SK-N-SH (cell line): ENCODE data around the gene SMIM7. TPM values are rescaled to one million over a fixed set of nuclear protein-coding genes. Genes with fewer than 3 reads are reported as not detected.

Experiments
- CTCF ChIA-PET: fragments of 300-600, 350-600 bp; formaldehyde crosslinking; extraction: SDS; loops from one replicate; lab custom pipeline; 2021; lab: Yijun Ruan, JAX
- POLR2A ChIA-PET: fragments of 350-600 bp; sonication (Branson Sonifier 250); formaldehyde crosslinking; extraction: SDS; loops from one replicate; lab custom pipeline; 2020; ENCODE audit warnings: antibody characterized with exemption, inconsistent platforms; lab: Yijun Ruan, JAX
- DNase-seq: peaks from one replicate; pipeline ENCODE4 v3.0.0; 2012
- H2AFZ ChIP-seq: fragments of 200-600 bp; sonication (generic); 2 replicates; pipeline ENCODE4 v1.8.1; 2016; ENCODE audit warnings: antibody characterized with exemption, mild to moderate bottlenecking, low read depth
- H3F3A ChIP-seq: fragments of 200-600 bp; sonication (generic); replicated peaks from 2 replicates; pipeline ENCODE3; 2016; ENCODE audit warnings: antibody characterized with exemption, mild to moderate bottlenecking; ENCODE audit not compliant: insufficient read depth
- H3K27ac ChIP-seq, 2 experiments: fragments of 200-500 bp in 1 of 2; fragments of 200-600 bp in 1 of 2; sonication (Bioruptor generic) in 1 of 2; sonication (generic), shearing (Covaris generic) in 1 of 2; 2 replicates each; pipeline versions ENCODE4 v1.5.1 to v1.6.1; 2014 to 2016; ENCODE audit warnings: low read depth in 2 of 2, inconsistent platforms in 1 of 2, low read length in 1 of 2, mild to moderate bottlenecking in 1 of 2, mixed read lengths in 1 of 2
- H3K27me3 ChIP-seq: fragments of 200-600 bp; sonication (generic), shearing (Covaris generic); 2 replicates; pipeline ENCODE4 v1.6.1; 2016; ENCODE audit warnings: mixed run types; ENCODE audit not compliant: insufficient read depth
- H3K36me3 ChIP-seq, 2 experiments: fragments of 200-500 bp in 1 of 2; fragments of 200-600 bp in 1 of 2; sonication (Bioruptor generic) in 1 of 2; sonication (generic) in 1 of 2; replicated peaks in 1 of 2; 2 replicates each; pipeline versions ENCODE3 to v1.5.1; 2014 to 2016; ENCODE audit warnings: low read length in 1 of 2, mild to moderate bottlenecking in 1 of 2; ENCODE audit not compliant: insufficient read depth in 2 of 2, control insufficient read depth in 1 of 2
- H3K4me1 ChIP-seq, 2 experiments: fragments of 200-500 bp in 1 of 2; fragments of 200-600 bp in 1 of 2; sonication (Bioruptor generic) in 1 of 2; sonication (generic), shearing (Covaris generic) in 1 of 2; 2 replicates each; pipeline versions ENCODE4 v1.5.1 to v1.6.1; 2014 to 2016; ENCODE audit warnings: low read depth in 1 of 2, low read length in 1 of 2, mixed run types in 1 of 2; ENCODE audit not compliant: insufficient read depth in 2 of 2, control insufficient read depth in 1 of 2
- H3K4me2 ChIP-seq: fragments of 200-600 bp; sonication (generic), shearing (Covaris generic); 2 replicates; pipeline ENCODE4 v1.6.1; 2017; ENCODE audit warnings: mixed run types
- H3K4me3 ChIP-seq, 2 experiments: fragments of 200-500 bp in 1 of 2; fragments of 200-600 bp in 1 of 2; sonication (Bioruptor generic) in 1 of 2; sonication (generic), shearing (Covaris generic) in 1 of 2; 2 replicates each; pipeline versions ENCODE4 v1.5.1 to v1.8.1; 2014 to 2016; ENCODE audit warnings: low read depth in 2 of 2, inconsistent platforms in 1 of 2, low read length in 1 of 2, mild to moderate bottlenecking in 1 of 2, mixed read lengths in 1 of 2, moderate library complexity in 1 of 2
- H3K79me2 ChIP-seq: fragments of 200-600 bp; sonication (generic); 2 replicates; pipeline ENCODE4 v1.8.1; 2017; ENCODE audit warnings: mild to moderate bottlenecking; ENCODE audit not compliant: insufficient read depth
- H3K9ac ChIP-seq: fragments of 200-600 bp; sonication (generic); 2 replicates; pipeline ENCODE4 v1.6.1; 2017; ENCODE audit warnings: mixed run types
- H3K9me2 ChIP-seq: fragments of 200-600 bp; sonication (generic); 2 replicates; pipeline ENCODE4 v1.6.1; 2017; ENCODE audit warnings: mixed run types
- H3K9me3 ChIP-seq: fragments of 200-600 bp; sonication (generic); 2 replicates; pipeline ENCODE4 v1.6.1; 2017; ENCODE audit warnings: mixed run types, mild to moderate bottlenecking, moderate library complexity
- H4K20me1 ChIP-seq: fragments of 200-600 bp; sonication (generic); 2 replicates; pipeline ENCODE4 v1.6.1; 2017; ENCODE audit warnings: mild to moderate bottlenecking, mixed run types; ENCODE audit not compliant: insufficient read depth
- CHD2 ChIP-seq: fragments of 150-350 bp; IDR thresholded peaks from 2 replicates; pipeline ENCODE4 v1.6.1; 2018; ENCODE audit warnings: low read length; ENCODE audit not compliant: partially characterized antibody
- EP300 ChIP-seq, 2 experiments: IDR thresholded peaks; 2 replicates each; pipeline versions ENCODE4 v1.4.0 to v1.6.1; 2012; ENCODE audit warnings: borderline replicate concordance in 1 of 2, low read depth in 1 of 2, low read length in 1 of 2
- FOXM1 ChIP-seq: IDR thresholded peaks from 2 replicates; pipeline ENCODE4 v1.4.0; 2012; ENCODE audit warnings: low read depth, mild to moderate bottlenecking
- MEF2A ChIP-seq: IDR thresholded peaks from 2 replicates; pipeline ENCODE4 v1.4.0; 2012; ENCODE audit warnings: low read depth, borderline replicate concordance
- MXI1 ChIP-seq: IDR thresholded peaks from 2 replicates; pipeline ENCODE4 v1.6.1; 2012; ENCODE audit warnings: mild to moderate bottlenecking, low read depth, low read length, improper control_type of control experiment
- NFIC ChIP-seq: IDR thresholded peaks from 2 replicates; pipeline ENCODE4 v1.4.0; 2012; ENCODE audit warnings: borderline replicate concordance
- PBX3 ChIP-seq: IDR thresholded peaks from 2 replicates; pipeline ENCODE4; 2012
- POLR2AphosphoS5 ChIP-seq: IDR thresholded peaks from 2 replicates; pipeline ENCODE4 v1.6.1; 2012; ENCODE audit warnings: low read depth, low read length
- RAD21 ChIP-seq: IDR thresholded peaks from 2 replicates; pipeline ENCODE4 v1.6.1; 2012; ENCODE audit warnings: mild to moderate bottlenecking, low read length
- RFX5 ChIP-seq: IDR thresholded peaks from 2 replicates; pipeline ENCODE4 v1.6.1; 2012; ENCODE audit warnings: mild to moderate bottlenecking, improper control_type of control experiment, low read length
- RXRA ChIP-seq: IDR thresholded peaks from 2 replicates; pipeline ENCODE4 v1.4.0; 2012; ENCODE audit warnings: low read depth, mild to moderate bottlenecking, borderline replicate concordance
- SMC3 ChIP-seq: IDR thresholded peaks from 2 replicates; pipeline ENCODE4 v1.6.1; 2012; ENCODE audit warnings: low read depth, low read length, improper control_type of control experiment
- TAF1 ChIP-seq: IDR thresholded peaks from 2 replicates; pipeline ENCODE4 v1.6.1; 2012; ENCODE audit warnings: low read depth, mild to moderate bottlenecking, low read length, moderate library complexity, borderline replicate concordance
- TCF12 ChIP-seq: IDR thresholded peaks from 2 replicates; pipeline ENCODE4 v1.4.0; 2012
- USF2 ChIP-seq: fragments of 150-350 bp; IDR thresholded peaks from 2 replicates; pipeline ENCODE4 v1.6.1; 2017; ENCODE audit warnings: antibody characterized with exemption, low read length, low read depth, borderline replicate concordance
- YY1 ChIP-seq: IDR thresholded peaks from 2 replicates; pipeline ENCODE4 v1.4.0; 2012; ENCODE audit warnings: low read depth, mild to moderate bottlenecking
- WGBS: methylation state at CpG from one replicate; pipeline ENCODE4 v1.1.6; 2017; ENCODE audit warnings: low lambda C conversion rate; 5-methylcytosine and 5-hydroxymethylcytosine counted together
- polyA plus RNA-seq, 3 experiments: library from polyadenylated mRNA; depleted of rRNA; stranded (reverse); fragments of >200 nt; gene quantifications; 2 replicates each; pipeline ENCODE4 v1.2.3, GENCODE V29; 2012
- TF ChIP-seq, protein P1 (sequence below): fragments of 150-350 bp; IDR thresholded peaks from 2 replicates; pipeline ENCODE4 v1.6.1; 2016; ENCODE audit warnings: mild to moderate bottlenecking, low read depth, low read length

SMIM7 gene
- polyA plus RNA-seq, 1 of the 3 experiments (the other 2 are of a cell fraction) = 74.2 TPM

DNA sequence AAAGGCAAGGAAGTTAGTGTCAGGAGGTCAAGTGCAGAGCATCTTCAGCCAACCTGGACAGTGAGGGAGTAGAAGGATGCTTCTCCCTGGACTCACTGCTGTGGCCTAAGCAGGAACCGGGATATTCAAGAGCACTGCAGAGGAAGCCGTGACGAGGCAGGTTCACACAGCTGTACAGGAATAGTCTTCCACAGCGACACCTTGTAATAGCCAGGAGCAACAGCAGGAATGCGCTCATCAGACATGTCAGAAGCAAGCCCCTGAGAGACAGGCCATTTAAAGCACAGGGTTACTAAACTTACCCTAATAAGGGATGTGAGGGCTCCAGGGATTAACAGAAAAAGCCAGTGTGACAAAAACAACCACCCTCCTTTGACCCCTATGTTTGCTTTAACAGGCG is 28.5 kb downstream of the SMIM7 start:
- TF ChIP-seq EP300 (IDR thresholded peaks at IDR 0.05; ENCODE audit: borderline replicate concordance in 1 of 2, low read depth in 1 of 2, low read length in 1 of 2) (no peak), POLR2AphosphoS5 (no peak), USF2 (no peak), MXI1 (no peak), MEF2A (no peak), RXRA (no peak), SMC3 (no peak), YY1 (no peak), TAF1 (no peak), FOXM1 (no peak), PBX3 (no peak), TCF12 (no peak), NFIC (no peak), CHD2 (no peak), RFX5 (no peak), RAD21 (no peak)
- TF ChIP-seq, protein P1, sequence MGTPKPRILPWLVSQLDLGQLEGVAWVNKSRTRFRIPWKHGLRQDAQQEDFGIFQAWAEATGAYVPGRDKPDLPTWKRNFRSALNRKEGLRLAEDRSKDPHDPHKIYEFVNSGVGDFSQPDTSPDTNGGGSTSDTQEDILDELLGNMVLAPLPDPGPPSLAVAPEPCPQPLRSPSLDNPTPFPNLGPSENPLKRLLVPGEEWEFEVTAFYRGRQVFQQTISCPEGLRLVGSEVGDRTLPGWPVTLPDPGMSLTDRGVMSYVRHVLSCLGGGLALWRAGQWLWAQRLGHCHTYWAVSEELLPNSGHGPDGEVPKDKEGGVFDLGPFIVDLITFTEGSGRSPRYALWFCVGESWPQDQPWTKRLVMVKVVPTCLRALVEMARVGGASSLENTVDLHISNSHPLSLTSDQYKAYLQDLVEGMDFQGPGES = no peak
- TF ChIP-seq, all 33 proteins: peak for 0
- no peak overlapping the region for H3K4me3 ChIP-seq
- POLR2A ChIA-PET = no interaction called here
- CTCF ChIA-PET = no interaction called here
- no peak overlapping the region for H3K4me2 ChIP-seq
- DNase-seq = no peak
- no peak overlapping the region for H3K27ac ChIP-seq
- H3K27me3 ChIP-seq = no peaks in the 10 kb centered on the region
- no peak overlapping the region for H3K9ac ChIP-seq
- no peak overlapping the region for H2AFZ ChIP-seq
- peaks cover 19% of the 10 kb centered on the region for H3F3A ChIP-seq
- peaks cover 48% of the 10 kb centered on the region for H3K79me2 ChIP-seq
- peaks cover 13 to 50% of the 10 kb centered on the region in 2 experiments for H3K36me3 ChIP-seq
- no peaks in the 10 kb centered on the region for H3K9me3 ChIP-seq
- H4K20me1 ChIP-seq = peaks cover 10% of the 10 kb centered on the region
- no peaks in the 10 kb centered on the region for H3K9me2 ChIP-seq
- peaks cover under 1 to 24% of the 10 kb centered on the region in 2 experiments; a peak in 2 of 4 replicates for H3K4me1 ChIP-seq
- WGBS = 98% methylated on average over 6 of the region's 6 CpGs
